ENCODE data around the gene PRG2.

DNA sequence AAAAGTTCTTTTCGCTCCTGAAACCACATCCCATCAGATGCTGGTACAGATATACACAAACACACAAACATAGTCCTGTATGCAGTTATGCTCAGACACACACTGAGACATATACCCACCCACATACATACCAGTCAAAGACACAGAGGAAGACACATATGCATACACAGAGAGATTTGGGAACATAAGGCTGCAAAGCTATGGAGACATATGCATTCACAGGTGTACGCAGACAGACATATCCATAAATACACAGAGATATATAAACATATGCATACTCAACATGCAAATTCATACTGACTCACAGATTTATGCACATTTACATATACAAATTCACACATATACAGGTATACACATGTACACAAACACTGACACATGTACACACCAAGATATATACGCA, 15.5 kb downstream of the PRG2 start:
- TF ChIP-seq, protein P1, sequence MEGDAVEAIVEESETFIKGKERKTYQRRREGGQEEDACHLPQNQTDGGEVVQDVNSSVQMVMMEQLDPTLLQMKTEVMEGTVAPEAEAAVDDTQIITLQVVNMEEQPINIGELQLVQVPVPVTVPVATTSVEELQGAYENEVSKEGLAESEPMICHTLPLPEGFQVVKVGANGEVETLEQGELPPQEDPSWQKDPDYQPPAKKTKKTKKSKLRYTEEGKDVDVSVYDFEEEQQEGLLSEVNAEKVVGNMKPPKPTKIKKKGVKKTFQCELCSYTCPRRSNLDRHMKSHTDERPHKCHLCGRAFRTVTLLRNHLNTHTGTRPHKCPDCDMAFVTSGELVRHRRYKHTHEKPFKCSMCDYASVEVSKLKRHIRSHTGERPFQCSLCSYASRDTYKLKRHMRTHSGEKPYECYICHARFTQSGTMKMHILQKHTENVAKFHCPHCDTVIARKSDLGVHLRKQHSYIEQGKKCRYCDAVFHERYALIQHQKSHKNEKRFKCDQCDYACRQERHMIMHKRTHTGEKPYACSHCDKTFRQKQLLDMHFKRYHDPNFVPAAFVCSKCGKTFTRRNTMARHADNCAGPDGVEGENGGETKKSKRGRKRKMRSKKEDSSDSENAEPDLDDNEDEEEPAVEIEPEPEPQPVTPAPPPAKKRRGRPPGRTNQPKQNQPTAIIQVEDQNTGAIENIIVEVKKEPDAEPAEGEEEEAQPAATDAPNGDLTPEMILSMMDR (IDR thresholded peaks at IDR 0.05), result no peak
- TF ChIP-seq POLR2AphosphoS5 (IDR thresholded peaks at IDR 0.05), result no peak
- TF ChIP-seq EP300 (IDR thresholded peaks at IDR 0.05), result no peak
